ENCODE measurements around the gene CASTOR1.

Gene CASTOR1

GRCh38 chr22:30333707-30334087, 44.4 kb upstream of the CASTOR1 start:
- in situ Hi-C loops (cut with HindIII; ENCODE audit: low sequenced_read_pairs): no loop called here
- no peak for TF ChIP-seq CTCF (IDR thresholded peaks at IDR 0.05; ENCODE audit: low read depth, low read length, missing control alignments)

GRCh38 chr22:30332994-30333706, 43.8 kb upstream of the CASTOR1 start:
- TF ChIP-seq CTCF (IDR thresholded peaks at IDR 0.05; ENCODE audit: low read depth, low read length, missing control alignments): no peak
- H3K4me3 ChIP-seq (ENCODE audit: low read depth, low read length): no peak overlapping the region
- DNase-seq (ENCODE audit: low read depth): no peak
- in situ Hi-C loops (cut with HindIII; ENCODE audit: low sequenced_read_pairs): no loop called here

More at GRCh38 chr22:30333707-30334087, 44.4 kb upstream of the CASTOR1 start:
- no peak for DNase-seq (ENCODE audit: low read depth)
- H3K4me3 ChIP-seq (ENCODE audit: low read depth, low read length): no peak overlapping the region

- no peak overlapping the region for H3K4me3 ChIP-seq (ENCODE audit: low read depth, low read length)
- DNase-seq (ENCODE audit: low read depth): no peak
- TF ChIP-seq CTCF (IDR thresholded peaks at IDR 0.05; ENCODE audit: low read depth, low read length, missing control alignments): no peak
- in situ Hi-C loops (cut with HindIII; ENCODE audit: low sequenced_read_pairs): no loop called here
Observed at GRCh38 chr22:30332551-30332950, 43.2 kb upstream of the CASTOR1 start.

GRCh38 chr22:30328466-30329049, 39.3 kb upstream of the CASTOR1 start:
- TF ChIP-seq CTCF (IDR thresholded peaks at IDR 0.05; ENCODE audit: low read depth, low read length, missing control alignments): no peak
- in situ Hi-C loops (cut with HindIII; ENCODE audit: low sequenced_read_pairs): loop anchor here (5.0 kb wide), 1 partner anchor 46 kb away; no protein-coding TSS in a partner anchor
- H3K4me3 ChIP-seq (ENCODE audit: low read depth, low read length): no peak overlapping the region
- DNase-seq (ENCODE audit: low read depth): no peak

GRCh38 chr22:30327864-30328345, 38.6 kb upstream of the CASTOR1 start:
- in situ Hi-C loops (cut with HindIII; ENCODE audit: low sequenced_read_pairs): loop anchor here (5.0 kb wide), 1 partner anchor 46 kb away; no protein-coding TSS in a partner anchor
- H3K4me3 ChIP-seq (ENCODE audit: low read depth, low read length): no peak overlapping the region
- TF ChIP-seq CTCF (IDR thresholded peaks at IDR 0.05; ENCODE audit: low read depth, low read length, missing control alignments): peak; percentile 18
- no peak for DNase-seq (ENCODE audit: low read depth)

GRCh38 chr22:30326706-30327362, 37.5 kb upstream of the CASTOR1 start, which contains the start of gene TBC1D10A:
TSS of gene TBC1D10A (minus strand) at chr22:30326941. CDS start at chr22:30326881, 60 bp downstream.
- in situ Hi-C loops (cut with HindIII; ENCODE audit: low sequenced_read_pairs): loop anchor here (5.0 kb wide), 1 partner anchor 45 kb away; no protein-coding TSS in a partner anchor
- peak; percentile 57 for DNase-seq (ENCODE audit: low read depth)
- TF ChIP-seq CTCF (IDR thresholded peaks at IDR 0.05; ENCODE audit: low read depth, low read length, missing control alignments): no peak
- peak within 1 kb of the TSS; percentile 77 for H3K4me3 ChIP-seq (ENCODE audit: low read depth, low read length)

Measured in astrocyte of the cerebellum (primary cell).